ENCODE measurements around the gene TFG.

- TF ChIP-seq CTCF (IDR thresholded peaks at IDR 0.05; ENCODE audit: low read depth, low read length) (no peak), EZH2phosphoT487 (IDR thresholded peaks at IDR 0.05; ENCODE audit: low read depth) (no peak)
Measured at GRCh38 chr3:100698736-100699135, 10.6 kb upstream of the TFG start.
